Measurements from ENCODE around the gene HNRNPH1.

Gene HNRNPH1

GRCh38 chr5:179621551-179622214, 1.8 kb downstream of the HNRNPH1 start:
- DNase-seq = no peak

GRCh38 chr5:179620703-179621350, 2.6 kb downstream of the HNRNPH1 start:
- no peak for DNase-seq

- DNase-seq = peak; percentile 9
Observed at GRCh38 chr5:179620293-179620692, 3.2 kb downstream of the HNRNPH1 start.

- DNase-seq = no peak
Observed at GRCh38 chr5:179619776-179620175, 3.7 kb downstream of the HNRNPH1 start.

- DNase-seq = no peak
Observed at GRCh38 chr5:179618923-179619554, 4.4 kb downstream of the HNRNPH1 start.

GRCh38 chr5:179617930-179618329, 5.5 kb downstream of the HNRNPH1 start:
- no peak for DNase-seq

GRCh38 chr5:179616002-179616594, 7.4 kb downstream of the HNRNPH1 start:
- DNase-seq = no peak

GRCh38 chr5:179615203-179615602, 8.3 kb downstream of the HNRNPH1 start:
- DNase-seq = no peak

GRCh38 chr5:179614745-179615144, 8.7 kb downstream of the HNRNPH1 start:
- DNase-seq = no peak

- peak; percentile 27 for DNase-seq
Observed at GRCh38 chr5:179613460-179614071, 9.9 kb downstream of the HNRNPH1 start.

GRCh38 chr5:179612577-179613459, 10.7 kb downstream of the HNRNPH1 start:
- peak; percentile 78 for DNase-seq

GRCh38 chr5:179610903-179611265, 12.6 kb downstream of the HNRNPH1 start:
- no peak for DNase-seq

GRCh38 chr5:179610109-179610902, 13.2 kb downstream of the HNRNPH1 start:
- no peak for DNase-seq

- DNase-seq = no peak
Observed at GRCh38 chr5:179609834-179610108, 13.7 kb downstream of the HNRNPH1 start.

GRCh38 chr5:179608131-179608581, 15.3 kb downstream of the HNRNPH1 start:
- DNase-seq = peak; percentile 52

- peak; percentile 69 for DNase-seq
Observed at GRCh38 chr5:179607160-179607931, 16.1 kb downstream of the HNRNPH1 start.

- DNase-seq = no peak
Observed at GRCh38 chr5:179606910-179607159, 16.6 kb downstream of the HNRNPH1 start.

GRCh38 chr5:179606071-179606909, 17.2 kb downstream of the HNRNPH1 start:
- DNase-seq = no peak

- DNase-seq = no peak
Observed at GRCh38 chr5:179605026-179605833, 18.2 kb downstream of the HNRNPH1 start.

All from NCI-H82 (cell line).